ENCODE results near the gene FIBP. TPM values are rescaled to one million over a fixed set of nuclear protein-coding genes. Genes with fewer than 3 reads are reported as not detected.

FIBP gene
- total and polyA plus RNA-seq, 4 donors = 47.1 to 77.2 (median 62.2) TPM

DNA sequence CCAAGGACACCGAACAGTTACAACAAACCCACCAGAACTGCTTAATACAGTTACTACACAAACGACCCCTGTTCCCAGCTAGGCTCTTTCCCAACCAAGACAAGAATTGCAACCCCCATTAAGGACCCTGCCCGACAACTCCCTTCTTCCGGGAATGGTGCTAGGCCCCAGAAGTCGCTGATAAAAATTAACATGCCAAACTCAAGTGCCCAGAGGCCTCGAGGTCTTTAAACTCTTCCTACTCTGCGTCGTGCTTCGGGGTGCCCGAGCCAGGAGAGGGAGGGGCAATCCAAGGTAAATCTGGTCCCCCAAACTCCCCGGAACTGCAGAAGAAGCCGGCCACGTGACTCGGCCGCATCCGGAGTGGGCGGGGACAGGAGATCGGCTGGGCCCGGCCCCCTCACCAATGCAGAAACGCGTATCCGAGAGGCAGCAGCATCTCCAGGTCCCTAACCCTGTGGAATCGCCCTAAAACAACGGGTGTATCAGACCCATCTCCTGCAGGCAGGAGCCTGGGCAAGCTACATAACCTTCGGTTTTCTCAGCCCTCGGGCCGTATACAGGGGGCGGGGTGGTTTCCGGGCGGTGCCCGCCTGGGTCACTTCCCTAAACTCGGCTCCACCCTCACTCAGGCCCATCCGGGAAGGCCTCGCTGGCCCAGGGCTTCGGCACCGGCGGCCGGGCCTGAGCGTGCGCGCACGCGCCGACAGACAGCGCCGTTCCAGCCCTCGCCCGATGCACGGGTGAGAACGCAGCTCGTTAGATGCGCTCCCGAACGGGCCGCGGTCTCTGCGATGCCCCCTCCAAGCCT lies 31.4 kb downstream of the FIBP start:
- no peaks in the 10 kb centered on the region for H3K9me3 ChIP-seq (ENCODE audit: control insufficient read depth in 4 of 4, insufficient read depth in 3 of 4, low read length in 3 of 4)
- peaks cover 24 to 46% (median 29%) of the 10 kb centered on the region in 4 donors for H3K36me3 ChIP-seq (ENCODE audit: control insufficient read depth in 4 of 4, insufficient read depth in 4 of 4, low read length in 4 of 4)
- DNase-seq (peak; percentile 68 to 72 (median 70)), ATAC-seq (ENCODE audit: insufficient read depth, low FRiP score) (peak; percentile 36)
- peak overlapping the region; percentile 95 to 98 for H3K27ac ChIP-seq (ENCODE audit: low read depth in 1 of 2, low read length in 1 of 2)
- 1% methylated on average over 55 to 57 of the region's 57 CpGs for WGBS, 2 donors
- H3K4me1 ChIP-seq (ENCODE audit: control insufficient read depth in 5 of 5, insufficient read depth in 5 of 5, low read length in 5 of 5) = peaks cover 0 to 40% (median 20%) of the 10 kb centered on the region in 5 donors
- H3K9ac ChIP-seq (ENCODE audit: insufficient read depth in 1 of 2, low read length in 2 of 2) = peak overlapping the region; percentile 2 to 8
- TF ChIP-seq, protein P1, sequence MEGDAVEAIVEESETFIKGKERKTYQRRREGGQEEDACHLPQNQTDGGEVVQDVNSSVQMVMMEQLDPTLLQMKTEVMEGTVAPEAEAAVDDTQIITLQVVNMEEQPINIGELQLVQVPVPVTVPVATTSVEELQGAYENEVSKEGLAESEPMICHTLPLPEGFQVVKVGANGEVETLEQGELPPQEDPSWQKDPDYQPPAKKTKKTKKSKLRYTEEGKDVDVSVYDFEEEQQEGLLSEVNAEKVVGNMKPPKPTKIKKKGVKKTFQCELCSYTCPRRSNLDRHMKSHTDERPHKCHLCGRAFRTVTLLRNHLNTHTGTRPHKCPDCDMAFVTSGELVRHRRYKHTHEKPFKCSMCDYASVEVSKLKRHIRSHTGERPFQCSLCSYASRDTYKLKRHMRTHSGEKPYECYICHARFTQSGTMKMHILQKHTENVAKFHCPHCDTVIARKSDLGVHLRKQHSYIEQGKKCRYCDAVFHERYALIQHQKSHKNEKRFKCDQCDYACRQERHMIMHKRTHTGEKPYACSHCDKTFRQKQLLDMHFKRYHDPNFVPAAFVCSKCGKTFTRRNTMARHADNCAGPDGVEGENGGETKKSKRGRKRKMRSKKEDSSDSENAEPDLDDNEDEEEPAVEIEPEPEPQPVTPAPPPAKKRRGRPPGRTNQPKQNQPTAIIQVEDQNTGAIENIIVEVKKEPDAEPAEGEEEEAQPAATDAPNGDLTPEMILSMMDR (IDR thresholded peaks at IDR 0.05; ENCODE audit: control extremely low read depth, extremely low read depth) = no peak
- H3K4me3 ChIP-seq = peak overlapping the region; percentile 97
- H3K27me3 ChIP-seq (ENCODE audit: control insufficient read depth in 3 of 3, insufficient read depth in 3 of 3, low read length in 2 of 3) = no peaks in the 10 kb centered on the region

DNA sequence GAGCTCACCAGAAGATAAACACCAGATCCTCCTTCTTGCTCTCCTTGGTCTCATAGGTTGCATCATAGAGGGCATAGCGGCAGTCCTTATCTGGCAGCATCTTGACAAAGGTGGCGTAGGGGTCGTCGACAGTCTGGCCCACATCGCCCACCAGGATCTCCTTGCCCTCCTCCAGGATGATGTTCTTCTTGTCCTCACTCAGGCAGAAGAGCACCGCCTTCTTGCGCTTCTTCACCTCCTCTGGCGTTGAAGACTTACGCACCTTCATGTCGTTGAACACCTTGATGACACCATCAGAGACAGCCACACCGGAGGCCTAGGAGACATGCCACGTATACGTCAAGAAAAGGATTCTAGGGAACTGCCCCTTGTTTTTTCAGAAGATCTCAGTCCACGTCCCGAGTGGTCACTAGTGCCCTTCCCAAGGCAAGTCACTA lies 32.3 kb downstream of the FIBP start:
- no peak for ATAC-seq (ENCODE audit: insufficient read depth, low FRiP score)
- Histone ChIP-seq H3K27me3 (ENCODE audit: control insufficient read depth in 3 of 3, insufficient read depth in 3 of 3, low read length in 2 of 3) (no peaks in the 10 kb centered on the region), H3K4me1 (ENCODE audit: control insufficient read depth in 5 of 5, insufficient read depth in 5 of 5, low read length in 5 of 5) (peaks cover 0 to 30% (median 10%) of the 10 kb centered on the region in 5 donors), H3K36me3 (ENCODE audit: control insufficient read depth in 4 of 4, insufficient read depth in 4 of 4, low read length in 4 of 4) (peaks cover 24 to 51% (median 31%) of the 10 kb centered on the region in 4 donors), H3K27ac (ENCODE audit: low read depth in 1 of 2, low read length in 1 of 2) (peak overlapping the region in 1 of 2 donors; percentile 95), H3K9ac (ENCODE audit: insufficient read depth in 1 of 2, low read length in 2 of 2) (peak overlapping the region in 1 of 2 donors; percentile 2), H3K4me3 (no peak overlapping the region), H3K9me3 (ENCODE audit: control insufficient read depth in 4 of 4, insufficient read depth in 3 of 4, low read length in 3 of 4) (peaks cover 0 to 6% (median 2%) of the 10 kb centered on the region in 4 donors)
- peak in 1 of 3 donors; percentile 10 for DNase-seq
- 87 to 93% methylated on average over 15 of the region's 15 CpGs for whole genome bisulfite sequencing, 2 donors
- TF ChIP-seq, protein P1 (IDR thresholded peaks at IDR 0.05; ENCODE audit: control extremely low read depth, extremely low read depth) = no peak

DNA sequence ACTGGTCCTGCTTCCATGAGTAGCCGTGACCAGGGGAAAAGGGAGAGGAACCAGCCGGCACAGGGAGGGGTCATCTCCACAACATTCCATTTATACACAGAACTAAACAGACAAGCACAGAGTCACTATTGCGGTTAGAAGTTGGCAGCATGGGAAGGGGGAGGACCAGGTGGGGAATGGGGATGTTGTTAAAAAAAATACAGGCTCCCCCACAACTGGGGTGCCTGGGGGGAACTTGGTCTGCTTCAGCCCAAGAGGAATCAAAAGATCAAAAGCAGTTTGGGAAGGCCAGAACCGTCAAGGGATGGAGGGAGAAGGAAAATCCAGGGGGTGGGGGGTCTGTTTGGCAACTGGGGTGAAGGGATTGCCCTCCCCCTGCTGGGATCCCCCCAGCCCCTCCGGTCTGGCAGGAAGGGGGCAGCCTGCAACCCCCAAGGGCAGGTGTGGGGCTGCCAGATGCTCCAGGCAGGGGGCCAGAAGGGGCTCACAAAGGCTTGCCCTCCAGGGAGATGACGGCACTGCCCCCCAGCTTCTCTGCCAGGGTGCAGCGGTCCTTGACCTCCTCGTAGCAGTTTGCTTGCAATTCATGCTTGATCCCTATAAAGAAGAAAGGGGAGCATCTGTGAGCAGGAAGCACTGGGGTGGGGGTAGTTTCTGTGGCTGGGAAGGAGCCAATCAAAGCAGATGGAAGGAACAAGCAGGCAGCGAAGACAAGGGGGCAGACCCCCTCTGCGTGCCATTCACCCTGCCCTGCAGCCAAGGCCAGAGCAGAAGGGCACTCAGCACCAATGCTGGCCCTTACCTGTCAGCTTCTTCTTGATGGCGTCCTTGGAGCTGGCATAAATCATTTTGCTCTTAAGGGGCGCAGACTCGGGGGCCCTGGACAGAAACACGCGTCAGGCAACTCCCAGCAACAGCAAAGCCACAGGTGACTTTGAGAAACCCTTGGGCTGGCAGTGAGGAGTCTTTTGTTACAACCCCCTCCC lies 33.1 kb downstream of the FIBP start:
- ATAC-seq (ENCODE audit: insufficient read depth, low FRiP score) (no peak), DNase-seq (peak in 1 of 3 donors; percentile 8)
- peaks cover 24 to 53% (median 31%) of the 10 kb centered on the region in 4 donors for H3K36me3 ChIP-seq (ENCODE audit: control insufficient read depth in 4 of 4, insufficient read depth in 4 of 4, low read length in 4 of 4)

More for the DNA sequence above, 33.1 kb downstream of the FIBP start:
- H3K9me3 ChIP-seq (ENCODE audit: control insufficient read depth in 4 of 4, insufficient read depth in 3 of 4, low read length in 3 of 4) = peaks cover 0 to 6% (median 2%) of the 10 kb centered on the region in 4 donors
- no peak overlapping the region for H3K9ac ChIP-seq (ENCODE audit: insufficient read depth in 1 of 2, low read length in 2 of 2)
- H3K27ac ChIP-seq (ENCODE audit: low read depth in 1 of 2, low read length in 1 of 2) = no peak overlapping the region
- no peak overlapping the region for H3K4me3 ChIP-seq
- H3K4me1 ChIP-seq (ENCODE audit: control insufficient read depth in 5 of 5, insufficient read depth in 5 of 5, low read length in 5 of 5) = peaks cover 0 to 29% (median 10%) of the 10 kb centered on the region in 5 donors
- no peaks in the 10 kb centered on the region for H3K27me3 ChIP-seq (ENCODE audit: control insufficient read depth in 3 of 3, insufficient read depth in 3 of 3, low read length in 2 of 3)
- 85 to 88% methylated on average over 15 of the region's 15 CpGs for WGBS, 2 donors
- TF ChIP-seq, protein P1 (IDR thresholded peaks at IDR 0.05; ENCODE audit: control extremely low read depth, extremely low read depth) = no peak

Data from lung (tissue), 12 donors.